ENCODE measurements around the gene CLRN2.

The CLRN2 gene

DNA sequence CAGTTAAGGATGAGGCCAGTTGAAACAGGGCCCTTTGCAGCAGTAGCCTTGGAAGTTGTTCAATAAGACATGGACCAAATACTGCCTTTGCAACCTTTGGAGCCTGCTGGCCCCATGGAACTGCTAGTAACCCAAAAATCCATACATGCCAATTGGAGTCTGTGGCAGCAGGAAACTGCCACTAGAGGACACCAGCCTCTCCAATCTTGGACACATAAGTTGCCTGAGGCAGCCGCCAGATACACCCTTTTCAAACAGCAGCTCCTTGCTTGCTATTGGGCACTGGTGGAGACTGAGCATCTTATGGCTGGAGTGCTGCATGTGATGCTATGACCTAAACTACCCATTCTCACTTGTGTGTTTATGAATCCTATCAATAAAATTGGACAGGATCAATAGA is 47.2 kb downstream of the CLRN2 start:
- TF ChIP-seq CTCF (IDR thresholded peaks at IDR 0.05) = peak; percentile 26; the same call in 1 of the 2 replicates

GRCh38 chr4:17565846-17566245 is 50.9 kb downstream of the CLRN2 start:
- no peak for TF ChIP-seq CTCF (IDR thresholded peaks at IDR 0.05)

GRCh38 chr4:17567271-17567670 is 52.3 kb downstream of the CLRN2 start:
- no peak for TF ChIP-seq CTCF (IDR thresholded peaks at IDR 0.05)

- no peak for TF ChIP-seq CTCF (IDR thresholded peaks at IDR 0.05)
These were observed 59.2 kb downstream of the CLRN2 start for GRCh38 chr4:17574206-17574605.
